HG02610 (cell line): ENCODE measurements around the gene E2F3.

ENCODE experiments used
- ATAC-seq: cut with Tn5 transposase; IDR thresholded peaks from one replicate; pipeline ENCODE4 v1.9.1; 2021; ENCODE audit warnings: mild to moderate bottlenecking, moderate library complexity; ENCODE audit not compliant: unreplicated experiment

The E2F3 gene

DNA sequence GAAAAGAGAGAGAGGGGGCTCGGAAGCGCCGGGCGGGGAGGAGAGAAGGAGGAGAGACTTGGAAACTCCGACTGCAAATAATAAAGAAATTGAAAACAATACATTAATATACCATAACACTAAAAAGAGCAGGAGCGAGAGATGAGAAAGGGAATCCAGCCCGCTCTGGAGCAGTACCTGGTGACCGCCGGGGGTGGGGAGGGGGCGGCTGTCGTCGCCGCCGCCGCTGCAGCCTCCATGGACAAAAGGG is 338 bp downstream of the E2F3 start:
- ATAC-seq = no peak

DNA sequence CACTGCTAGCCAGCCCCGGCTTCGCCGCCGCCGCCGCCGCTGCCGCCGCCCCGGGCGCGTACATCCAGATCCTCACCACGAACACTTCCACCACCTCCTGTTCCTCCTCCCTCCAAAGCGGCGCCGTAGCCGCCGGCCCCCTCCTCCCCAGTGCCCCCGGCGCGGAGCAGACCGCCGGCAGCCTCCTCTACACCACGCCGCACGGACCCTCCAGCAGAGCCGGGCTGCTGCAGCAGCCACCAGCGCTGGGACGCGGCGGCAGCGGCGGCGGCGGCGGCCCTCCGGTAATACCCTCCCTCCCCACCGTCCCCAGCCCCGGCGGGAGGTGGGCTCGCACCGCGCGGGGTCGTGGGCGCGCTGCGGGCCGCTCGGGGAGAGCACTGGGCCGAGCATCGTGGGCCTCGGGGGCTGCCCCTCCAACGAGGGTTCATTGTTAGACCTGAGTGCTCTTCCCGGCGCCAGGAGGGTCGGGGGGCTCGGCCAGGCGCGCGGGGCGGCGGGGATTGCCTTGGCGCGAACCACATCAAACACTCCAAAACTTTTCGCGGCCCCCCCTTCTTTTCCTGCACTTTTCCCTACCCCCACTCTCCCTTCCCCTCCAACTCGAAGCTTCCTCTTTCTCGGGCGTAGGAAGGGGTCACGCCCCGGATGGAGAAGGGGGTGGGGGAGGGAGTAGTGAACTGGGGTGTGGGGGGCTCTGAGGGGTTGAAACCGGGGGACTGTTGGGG is 827 bp downstream of the E2F3 start:
- ATAC-seq = no peak

DNA sequence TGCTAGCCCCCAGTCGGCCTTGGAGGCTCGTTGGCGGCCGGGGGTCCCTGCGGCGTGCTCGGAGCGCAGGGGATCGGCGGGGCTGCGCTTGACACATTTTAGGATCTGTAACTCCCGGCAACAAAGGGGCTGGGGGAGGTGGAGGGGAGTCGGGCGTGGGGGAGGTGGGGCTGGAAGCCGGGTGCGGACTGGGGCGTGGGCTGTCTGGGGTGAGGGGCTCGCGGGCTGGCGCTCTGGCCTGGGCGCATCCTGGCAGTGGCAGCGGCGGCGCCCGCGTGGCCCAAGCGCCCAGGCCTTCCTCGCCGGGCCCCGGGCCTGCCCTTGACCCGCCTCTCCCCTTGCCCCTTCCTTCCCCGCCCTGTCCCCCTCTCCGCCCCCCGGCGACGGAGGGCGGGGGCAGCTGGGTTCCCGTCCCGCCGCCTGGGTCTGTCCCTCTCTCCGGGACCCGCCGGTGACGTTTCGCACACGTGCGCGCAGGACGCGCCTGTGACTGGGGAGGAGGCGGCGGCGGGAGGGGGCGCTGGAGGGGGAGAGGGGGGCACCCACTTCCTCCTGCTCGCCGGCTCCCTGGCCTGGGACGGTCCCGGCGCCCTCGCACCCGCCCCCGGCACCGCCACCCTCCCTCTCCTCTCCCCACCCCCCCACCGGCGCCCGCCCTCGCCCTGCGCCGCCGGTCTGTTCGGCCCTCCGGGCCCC is 1.5 kb downstream of the E2F3 start:
- peak; percentile 49 for ATAC-seq

DNA sequence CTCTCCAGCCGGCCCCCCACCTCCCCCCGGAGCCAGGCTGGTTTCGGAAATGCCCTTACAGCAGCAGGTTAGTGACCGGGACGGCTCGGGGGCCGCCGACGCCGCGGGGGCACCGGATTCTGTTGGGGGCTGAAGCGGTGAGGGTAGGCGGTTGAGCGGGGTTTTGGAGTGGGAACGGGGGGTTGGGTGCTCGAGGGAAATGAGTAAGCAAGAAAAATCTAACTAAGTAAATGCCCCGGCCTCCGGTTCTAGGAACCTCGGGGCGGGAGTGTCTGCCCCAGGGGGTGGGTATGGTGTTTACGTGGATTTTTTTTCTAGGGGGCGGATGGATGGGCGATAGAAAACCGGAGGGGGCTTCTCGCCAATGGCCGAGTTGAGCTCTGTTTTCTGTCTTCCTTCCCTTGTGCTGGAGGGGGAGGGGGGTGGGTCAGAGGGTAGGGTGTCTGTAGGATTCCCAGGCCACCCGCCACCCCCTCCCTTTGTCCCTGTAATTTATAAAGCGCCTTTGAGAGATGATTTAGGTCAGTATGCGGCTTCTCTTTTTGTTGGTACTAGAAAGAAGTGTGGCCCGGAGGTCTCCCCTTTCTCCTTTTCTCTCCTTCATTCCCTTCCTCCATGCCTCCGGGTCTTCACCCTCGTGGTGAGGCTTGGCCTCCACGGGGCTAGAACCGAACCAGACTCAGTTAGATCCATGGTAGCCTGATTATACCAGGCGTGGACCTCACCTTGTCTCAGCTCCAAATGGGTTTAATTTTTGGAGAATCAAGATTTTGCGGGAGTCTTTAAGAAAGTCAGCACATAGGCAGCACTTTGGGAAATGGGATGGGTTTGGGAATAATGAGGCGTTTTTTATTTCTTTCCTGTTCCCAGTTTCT is 2.3 kb downstream of the E2F3 start:
- ATAC-seq = peak; percentile 2

DNA sequence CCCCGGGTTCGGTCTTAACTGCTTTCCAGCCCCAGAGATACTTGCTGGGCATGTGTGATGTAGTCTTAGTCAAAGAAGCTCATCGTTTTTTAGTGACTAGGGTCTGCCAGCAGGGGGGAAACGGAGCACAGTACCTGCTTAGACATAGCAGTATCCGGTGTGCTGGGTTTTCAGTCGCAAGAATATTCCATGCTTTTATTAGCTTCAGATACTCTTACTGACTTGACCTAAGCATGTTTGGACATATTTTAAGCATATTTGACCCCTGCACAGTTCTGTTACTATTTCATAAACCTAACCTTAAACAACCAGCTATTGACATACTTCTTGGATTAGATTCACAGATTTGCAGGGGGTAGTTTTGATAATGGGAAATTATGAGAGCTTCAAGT is 3.0 kb downstream of the E2F3 start:
- peak; percentile 31 for ATAC-seq

DNA sequence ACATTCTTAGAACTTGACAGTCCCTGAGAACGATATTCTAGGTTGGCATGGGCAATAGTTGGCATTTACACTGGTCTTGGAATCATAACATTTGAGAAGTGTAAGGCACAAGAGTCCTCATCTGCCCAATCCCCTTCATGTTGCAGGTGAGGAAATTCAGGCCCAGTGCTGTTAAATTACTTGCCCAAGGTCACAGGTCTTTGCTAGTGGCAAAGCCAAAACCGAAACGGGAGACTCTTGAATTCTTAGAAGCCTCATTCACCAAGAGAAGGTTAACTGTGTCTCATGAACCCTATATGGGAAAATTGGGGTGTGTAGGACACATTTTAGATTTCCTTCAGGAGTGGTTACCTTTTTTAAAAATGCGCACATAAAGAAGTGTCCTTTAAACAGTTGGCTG is 7.2 kb downstream of the E2F3 start:
- no peak for ATAC-seq

DNA sequence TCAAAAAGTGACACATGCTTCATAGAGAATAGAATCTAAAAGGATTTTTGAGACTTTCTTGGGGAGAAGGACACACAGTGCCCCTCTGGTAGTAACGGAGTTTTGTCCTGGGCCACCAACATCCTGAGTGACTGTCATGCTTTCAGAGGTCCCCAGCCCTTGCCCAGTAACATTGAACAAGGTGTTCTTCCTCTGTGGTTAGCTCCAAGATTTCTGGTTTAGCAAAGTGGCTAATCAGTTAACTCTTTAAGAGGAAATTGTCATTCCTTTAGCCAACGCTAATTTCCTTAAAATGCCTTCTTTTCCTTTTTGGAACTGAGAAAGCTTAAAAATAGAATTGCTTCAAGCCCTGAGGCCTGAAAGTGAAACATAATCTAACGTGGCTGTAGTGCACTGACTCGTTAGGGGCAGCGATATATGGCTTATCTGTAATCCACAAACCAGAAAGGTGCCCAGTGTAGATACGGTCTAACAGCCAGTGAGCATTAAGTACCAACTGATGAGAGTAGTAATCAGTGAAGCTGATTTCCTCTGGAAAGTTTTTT is 7.8 kb downstream of the E2F3 start:
- ATAC-seq = peak; percentile 96

DNA sequence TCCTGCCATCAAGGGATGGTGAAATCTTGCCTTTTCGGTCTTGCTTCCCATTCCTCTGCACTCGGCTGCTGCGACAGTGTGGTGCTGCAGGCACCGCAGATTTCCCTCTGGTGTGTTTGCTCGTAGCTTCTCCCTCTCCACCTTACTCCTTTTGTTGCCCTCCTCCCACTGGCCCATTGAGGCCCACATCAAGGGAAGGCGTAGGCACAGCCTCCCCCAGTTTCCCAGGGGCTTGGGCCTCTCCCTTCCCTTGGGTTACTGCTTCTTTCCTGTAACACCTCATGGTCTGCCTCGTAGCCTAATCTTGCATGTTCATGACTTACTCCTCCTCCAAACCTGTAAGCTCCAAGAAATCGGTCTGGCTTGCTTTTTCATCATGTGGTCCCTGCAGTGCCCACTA is 9.9 kb downstream of the E2F3 start:
- ATAC-seq = no peak

DNA sequence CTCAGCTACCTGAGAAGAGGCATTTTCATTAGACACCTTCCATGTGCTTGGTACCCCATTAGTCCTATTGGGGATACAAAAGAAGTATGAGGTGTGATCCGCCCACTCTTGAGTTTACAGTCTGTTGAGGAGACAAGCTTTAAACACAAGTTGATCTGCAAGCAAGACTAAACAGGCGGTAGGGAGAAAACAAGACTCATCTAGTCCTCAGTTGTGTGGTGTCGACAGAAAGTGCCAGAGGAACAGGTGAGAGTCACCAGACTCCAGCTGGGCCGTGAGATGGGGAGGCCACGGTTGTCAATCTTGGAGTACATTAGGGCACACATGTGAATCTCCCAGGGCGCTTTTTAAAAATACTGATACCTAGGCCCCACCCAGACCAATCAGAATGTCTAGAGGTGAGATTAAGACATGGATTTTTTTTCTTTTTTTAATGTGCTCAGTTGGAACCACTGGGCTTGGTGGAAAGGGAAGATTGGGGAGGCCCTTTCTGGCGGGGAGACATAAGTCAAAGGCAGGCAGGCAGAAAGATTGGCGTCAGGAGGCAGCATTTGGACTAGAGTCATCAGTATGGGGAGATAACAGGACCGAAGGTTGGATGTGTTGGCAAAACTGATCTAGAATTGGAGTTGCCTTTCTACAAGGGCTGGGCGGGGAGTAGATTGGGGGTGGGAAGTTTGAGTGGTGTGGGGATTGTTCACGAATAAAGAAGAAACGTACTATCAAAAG is 10.4 kb downstream of the E2F3 start:
- no peak for ATAC-seq

DNA sequence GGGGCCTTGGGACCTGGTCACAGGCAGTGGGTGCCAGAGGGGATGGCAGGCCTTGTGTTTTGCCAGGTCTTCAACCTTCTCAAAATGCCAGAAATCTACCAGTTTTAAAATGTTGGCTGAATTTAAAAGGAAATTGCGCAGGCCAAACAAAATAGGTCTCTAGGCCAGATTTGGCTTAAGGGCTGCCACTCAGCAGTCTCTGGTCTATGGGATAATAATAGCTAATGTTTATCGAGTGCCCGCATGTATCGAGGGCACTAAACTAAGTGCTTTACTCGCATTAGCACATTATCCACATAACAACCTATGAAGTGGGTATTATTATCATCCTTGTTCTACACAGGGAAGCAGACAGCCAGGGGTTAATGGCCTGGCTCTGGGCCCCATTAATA is 11.0 kb downstream of the E2F3 start:
- ATAC-seq = no peak

DNA sequence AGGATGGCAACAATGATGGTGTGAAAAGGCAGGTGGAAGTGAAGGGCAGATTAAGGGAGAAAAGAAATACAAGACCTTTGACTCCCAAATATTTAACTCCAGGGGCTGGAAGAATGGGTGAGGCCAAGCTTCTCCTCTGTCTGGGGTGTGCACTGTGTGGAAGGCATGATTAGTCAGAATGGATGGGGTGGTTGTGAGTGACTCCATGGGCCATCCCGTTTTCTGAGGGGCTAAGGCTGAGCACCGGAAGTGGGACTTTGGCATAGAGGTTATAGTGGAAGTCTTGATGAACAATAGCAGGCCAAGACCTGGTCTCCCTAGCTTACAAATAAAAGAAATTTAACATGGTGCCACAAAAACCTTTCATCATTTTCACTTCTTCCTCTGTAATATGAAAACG is 12.1 kb downstream of the E2F3 start:
- no peak for ATAC-seq

DNA sequence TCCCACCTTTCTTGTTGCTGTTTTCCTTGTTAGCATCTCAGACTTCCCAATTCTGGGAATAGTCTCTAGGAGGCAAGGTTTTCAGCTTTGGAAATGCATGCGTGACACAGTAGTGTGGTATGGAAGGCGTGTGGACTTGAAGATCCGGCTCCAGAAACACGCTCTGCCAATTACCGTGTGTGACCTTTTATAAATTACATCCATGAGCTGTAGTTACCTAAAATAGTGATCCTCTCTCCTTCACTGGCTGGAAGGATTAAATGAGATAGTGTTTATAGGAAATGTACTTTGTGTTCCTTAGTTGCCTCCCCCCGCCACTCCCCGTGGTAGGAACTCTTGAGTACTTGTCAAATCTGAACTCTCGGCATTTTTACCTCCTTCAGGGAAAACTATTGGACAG is 13.0 kb downstream of the E2F3 start:
- ATAC-seq = no peak

DNA sequence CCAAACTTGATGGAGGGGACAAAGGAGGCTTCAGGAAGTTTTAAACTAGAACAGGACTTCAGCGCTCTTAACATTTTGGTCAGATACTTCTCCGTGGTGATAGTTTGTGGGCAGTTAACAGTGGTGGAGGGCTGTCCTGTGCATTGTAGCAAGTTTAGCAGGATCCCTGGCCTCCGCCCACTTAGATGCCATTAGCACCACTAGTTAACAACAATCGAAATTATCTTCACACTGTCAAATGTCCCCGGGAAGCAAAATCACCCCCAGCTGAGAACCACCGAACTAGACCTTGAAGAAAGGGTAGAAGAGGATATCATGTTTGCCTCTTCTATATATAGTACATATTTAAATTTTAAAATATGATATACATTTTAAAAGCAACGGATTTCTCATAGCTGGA is 13.6 kb downstream of the E2F3 start:
- ATAC-seq = no peak

DNA sequence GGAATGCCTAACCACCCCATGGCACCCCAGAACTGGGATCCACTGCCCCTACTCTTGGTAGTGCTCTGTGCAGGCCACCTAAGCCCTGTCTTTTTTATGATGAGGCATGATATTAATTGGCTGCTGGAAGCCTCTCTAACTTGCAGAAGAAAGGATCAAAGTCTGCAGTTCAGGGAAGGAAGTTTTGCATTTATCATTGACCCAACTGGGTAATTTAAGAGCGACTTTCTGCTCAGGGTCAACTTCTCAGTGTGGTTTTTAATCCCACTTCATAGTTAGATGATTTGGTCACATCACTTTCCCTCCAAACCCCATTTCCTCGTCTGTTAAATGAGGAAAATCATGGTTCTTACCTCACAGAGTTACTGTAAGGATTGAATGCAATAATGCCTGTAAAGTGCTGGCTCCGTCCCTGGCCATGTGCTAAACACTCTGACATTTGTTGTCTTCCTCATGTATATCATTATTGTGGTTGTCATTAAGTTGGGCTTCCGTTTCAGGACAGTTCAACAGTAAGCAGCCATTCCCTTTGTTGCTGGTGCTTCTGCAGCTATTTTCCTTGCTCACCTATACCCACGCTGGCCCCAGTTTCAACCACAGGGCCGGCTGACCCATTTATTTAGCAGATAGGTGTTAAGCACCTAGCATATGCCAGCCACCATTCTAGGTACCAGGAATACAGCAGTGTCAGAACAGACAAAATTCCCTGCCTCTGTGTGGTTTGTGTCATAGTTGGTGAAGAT is 14.2 kb downstream of the E2F3 start:
- peak; percentile 42 for ATAC-seq

DNA sequence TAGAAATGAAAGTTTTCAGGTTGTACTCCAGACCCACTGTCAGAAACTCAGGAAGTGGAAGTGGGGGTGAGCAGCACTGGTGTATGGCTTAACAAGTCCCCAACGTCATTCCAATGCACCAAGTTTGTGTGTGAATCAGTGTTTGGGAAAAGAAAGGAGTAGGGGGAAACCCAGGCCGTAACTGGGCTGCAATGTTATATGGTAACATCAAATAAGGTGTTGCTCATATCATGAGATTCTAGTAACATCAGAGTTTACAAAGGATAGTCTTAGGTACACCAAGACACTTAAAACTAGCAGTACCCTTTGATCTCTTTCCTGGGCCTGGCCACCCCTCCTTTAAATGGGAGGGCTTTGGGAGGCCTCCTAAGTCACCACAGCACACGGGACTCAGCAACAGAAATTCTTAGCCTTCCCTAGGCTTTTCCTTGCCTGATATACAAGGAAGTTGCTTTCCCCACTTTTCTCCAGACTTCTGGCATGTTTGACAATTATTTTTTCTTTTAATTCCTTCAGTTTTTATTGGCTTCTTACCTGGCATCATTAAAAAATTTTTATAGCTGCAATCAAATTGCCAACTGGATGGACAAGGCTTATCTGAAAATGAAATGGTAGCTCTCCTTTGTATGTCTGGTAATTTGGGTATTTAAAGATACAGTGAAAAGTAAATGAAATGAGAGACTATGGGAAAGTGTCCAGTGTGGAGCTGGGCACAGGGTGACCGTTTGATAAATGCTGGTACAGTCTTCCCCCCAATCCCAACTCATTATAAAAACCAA is 15.1 kb downstream of the E2F3 start:
- ATAC-seq = peak; percentile 39

DNA sequence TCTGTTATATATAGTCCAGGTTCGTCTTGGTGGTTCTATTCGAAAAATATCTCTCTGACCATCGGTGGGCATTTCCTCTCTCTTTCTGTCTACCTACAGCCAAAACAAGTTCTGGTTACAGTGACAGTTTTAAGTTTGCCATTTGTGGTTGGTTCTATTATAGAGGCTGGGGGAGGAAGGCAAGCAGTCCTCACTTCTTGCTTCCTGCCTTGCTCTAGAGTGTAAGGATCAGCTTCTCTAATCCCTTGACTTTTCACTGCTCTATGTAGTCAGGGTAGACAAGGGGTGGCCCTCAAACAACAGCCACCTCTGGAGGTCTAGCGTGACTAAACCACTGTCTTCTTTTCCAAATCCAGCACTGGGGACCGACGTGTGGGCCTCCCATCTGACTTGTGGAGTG is 16.1 kb downstream of the E2F3 start:
- ATAC-seq = peak; percentile 49

DNA sequence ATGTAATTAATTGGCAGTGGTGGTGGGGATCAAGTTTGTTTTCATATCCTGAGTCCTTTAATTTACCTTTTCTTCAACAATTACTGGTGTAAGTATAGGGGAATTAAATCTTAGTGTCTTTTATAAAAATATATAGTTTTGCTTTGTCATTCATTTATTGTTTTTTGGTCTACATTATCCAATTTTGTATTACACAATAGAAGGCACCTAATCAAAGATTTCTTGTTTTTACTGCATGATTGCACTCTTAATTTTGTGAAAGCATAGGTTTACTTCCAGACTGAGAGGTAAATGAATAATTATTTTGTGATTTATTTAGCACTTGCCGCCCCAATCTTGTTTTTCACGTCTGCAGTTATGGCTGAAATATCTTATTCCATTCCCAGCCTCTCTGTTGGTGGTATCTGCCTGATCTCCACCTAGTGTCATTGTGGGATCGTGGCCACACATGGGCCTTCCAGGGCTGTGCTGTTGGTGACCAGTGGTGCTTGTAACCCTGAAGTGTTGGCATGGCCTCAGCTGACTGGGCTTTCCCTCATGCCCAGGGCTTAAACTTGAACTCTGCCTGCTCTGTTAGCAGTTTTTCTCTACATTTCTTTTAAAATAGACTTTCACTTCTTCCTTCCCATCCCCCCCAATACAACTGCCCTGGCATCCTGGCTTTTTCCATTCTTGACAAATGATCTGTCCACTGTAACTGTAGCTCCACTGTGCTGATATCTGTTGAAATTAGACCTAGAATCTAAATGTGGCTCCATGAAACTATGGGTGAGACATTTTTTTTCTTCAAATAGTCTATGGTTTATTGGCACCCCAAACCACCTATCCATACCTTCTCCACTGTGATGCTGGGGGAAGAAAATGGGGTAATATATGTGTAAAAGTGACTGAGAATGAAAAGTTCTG is 24.8 kb downstream of the E2F3 start:
- no peak for ATAC-seq

DNA sequence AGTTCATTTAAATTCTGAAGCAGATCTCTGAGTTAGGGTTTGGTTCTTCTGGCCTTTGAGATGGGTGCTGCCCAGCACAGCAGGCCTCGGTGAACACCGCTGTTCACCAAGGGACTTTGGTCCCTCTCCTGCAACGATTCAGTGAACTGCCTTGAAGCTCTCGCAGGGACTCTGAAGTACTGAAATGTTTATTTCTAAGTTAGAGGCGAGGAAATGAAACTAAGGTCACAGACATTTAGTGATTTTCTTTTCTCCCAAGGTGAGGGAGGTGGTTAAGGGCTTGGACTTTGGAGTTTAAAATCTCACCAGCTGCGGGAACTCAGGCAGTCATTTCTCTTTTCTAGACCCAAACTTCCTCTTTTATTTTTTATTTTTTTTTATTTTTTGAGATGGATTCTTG is 26.2 kb downstream of the E2F3 start:
- ATAC-seq = peak; percentile 93

DNA sequence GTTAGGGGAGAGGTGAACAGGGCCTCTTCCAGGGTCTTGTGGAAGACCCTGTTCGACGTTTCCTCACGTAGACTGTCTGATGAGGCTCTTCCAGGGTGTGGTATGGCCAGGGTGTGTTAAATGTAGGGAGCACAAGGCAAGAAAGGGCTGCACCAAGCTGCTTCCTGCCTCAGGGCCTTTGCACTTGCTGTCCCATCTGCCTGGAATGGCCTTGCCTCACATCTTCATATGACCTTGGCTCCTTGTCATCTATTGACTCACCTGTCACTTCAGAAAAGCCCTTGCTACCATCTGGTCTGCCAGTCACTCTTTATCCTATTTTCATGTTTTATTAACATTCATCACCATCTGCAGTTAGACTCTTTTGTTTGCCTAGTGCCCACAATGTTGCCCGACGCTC is 31.0 kb downstream of the E2F3 start:
- ATAC-seq = no peak
